Activated naive CD8-positive, alpha-beta T cell treated with anti-CD3 and anti-CD28 coated beads, Interleukin-2, amount 10 ng/mL, durations not matched to agents 7 days and 5 days (primary cell): Measurements from ENCODE around the gene PRKAG2. TPM values are rescaled to one million over a fixed set of nuclear protein-coding genes. Genes with fewer than 3 reads are reported as not detected.
"Not testable (repeated sequence)": the region's sequence is repeated elsewhere in the genome, so short reads cannot be mapped to it uniquely, and the experiment has no call there.

Source experiments
- ATAC-seq: fragments of 150-1000 bp; cut with Tn5 transposase; one replicate; pipeline ENCODE4 v1.10.0; 2021; ENCODE audit warnings: low read depth, moderate library complexity
- POLR2A ChIA-PET: fragments of 350-600 bp; sonication (Branson Sonifier 250); formaldehyde crosslinking; loops from one replicate; lab custom pipeline; 2021; ENCODE audit warnings: antibody characterized with exemption; lab: Charles Lee
- DNase-seq: peaks from one replicate; pipeline ENCODE4 v3.0.0; 2021
- H3K27ac Mint-ChIP-seq: one replicate; pipeline ENCODE4 v1.8.0; 2022; ENCODE audit warnings: mild to moderate bottlenecking, mixed read lengths
- H3K27me3 Mint-ChIP-seq: one replicate; pipeline ENCODE4 v1.8.0; 2022; ENCODE audit warnings: mild to moderate bottlenecking, moderate library complexity, mixed read lengths
- H3K36me3 Mint-ChIP-seq: one replicate; pipeline ENCODE4 v1.8.0; 2021; ENCODE audit warnings: mild to moderate bottlenecking, mixed read lengths
- H3K4me1 Mint-ChIP-seq: one replicate; pipeline ENCODE4 v1.8.0; 2021; ENCODE audit warnings: mixed read lengths
- H3K4me3 Mint-ChIP-seq: one replicate; pipeline ENCODE4 v1.8.0; 2022; ENCODE audit warnings: mild to moderate bottlenecking, moderate library complexity, mixed read lengths
- H3K9me3 Mint-ChIP-seq: one replicate; pipeline ENCODE4 v1.8.0; 2021; ENCODE audit warnings: mixed read lengths
- total RNA-seq, 2 experiments: library from RNA; stranded (reverse); gene quantifications; one replicate each; pipeline ENCODE4 v1.2.3, GENCODE V29; 2021

The PRKAG2 gene
- total RNA-seq, 2 experiments from 2014 or later, result 29.0 to 38.9 TPM

GRCh38 chr7:151756076-151756731 lies 120.7 kb downstream of the PRKAG2 start:
- Mint-ChIP-seq H3K27ac (peak overlapping the region; percentile 96), H3K36me3 (peaks cover 2% of the 10 kb centered on the region)

GRCh38 chr7:151755131-151755801 lies 121.6 kb downstream of the PRKAG2 start:
- Mint-ChIP-seq H3K36me3 (peaks cover 2% of the 10 kb centered on the region), H3K27ac (peak overlapping the region; percentile 96), H3K4me3 (peak overlapping the region; percentile 88), H3K27me3 (no peaks in the 10 kb centered on the region), H3K4me1 (peaks cover 21% of the 10 kb centered on the region), H3K9me3 (no peaks in the 10 kb centered on the region)
- POLR2A ChIA-PET, result no interaction called here
- no peak for DNase-seq
- ATAC-seq, result no peak

More at GRCh38 chr7:151756076-151756731, 120.7 kb downstream of the PRKAG2 start:
- ATAC-seq, result peak; percentile 94
- Mint-ChIP-seq H3K4me1 (peaks cover 21% of the 10 kb centered on the region), H3K4me3 (peak overlapping the region; percentile 88), H3K9me3 (no peaks in the 10 kb centered on the region), H3K27me3 (no peaks in the 10 kb centered on the region)
- POLR2A ChIA-PET, result interaction anchor here (1.1 to 4.0 kb wide), 3 partner anchors 12 to 124 kb away, joined by 6 to 25 read pairs (median 13); no protein-coding TSS in a partner anchor
- DNase-seq, result peak; percentile 58

DNA sequence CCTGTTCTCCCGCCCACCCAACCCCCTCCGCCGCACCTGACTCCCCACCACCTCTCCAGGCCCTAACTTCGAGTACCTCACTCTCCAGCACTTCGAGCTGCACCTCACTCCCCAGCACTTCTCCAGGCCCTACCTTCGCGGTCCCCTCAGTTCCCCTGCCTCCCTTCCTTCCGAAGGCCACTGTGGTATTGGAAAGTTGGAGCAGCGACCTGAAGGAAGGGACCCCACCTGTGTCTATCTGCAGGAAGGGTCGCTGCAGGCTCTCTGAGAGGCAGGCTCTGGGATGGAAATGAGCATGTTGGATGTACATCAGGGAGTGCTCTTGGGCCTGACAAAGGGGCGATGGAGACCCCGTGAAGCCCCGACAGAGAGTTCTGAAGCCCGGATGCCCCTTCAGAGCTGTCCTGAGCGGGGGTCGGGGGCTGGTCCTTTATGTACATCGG lies 122.2 kb downstream of the PRKAG2 start:
- H3K4me3 Mint-ChIP-seq, result no peak overlapping the region
- no peak overlapping the region for H3K27ac Mint-ChIP-seq
- H3K9me3 Mint-ChIP-seq, result no peaks in the 10 kb centered on the region
- DNase-seq (no peak), ATAC-seq (no peak)
- POLR2A ChIA-PET, result interaction anchor here (1.0 kb wide), 1 partner anchor 29 kb away, joined by 3 read pairs; no protein-coding TSS in a partner anchor
- peaks cover 2% of the 10 kb centered on the region for H3K36me3 Mint-ChIP-seq
- H3K27me3 Mint-ChIP-seq, result no peaks in the 10 kb centered on the region
- H3K4me1 Mint-ChIP-seq, result peaks cover 20% of the 10 kb centered on the region

GRCh38 chr7:151754142-151754590 lies 122.7 kb downstream of the PRKAG2 start:
- Mint-ChIP-seq H3K4me1 (peaks cover 17% of the 10 kb centered on the region), H3K4me3 (no peak overlapping the region), H3K27me3 (no peaks in the 10 kb centered on the region), H3K9me3 (no peaks in the 10 kb centered on the region), H3K36me3 (peaks cover 2% of the 10 kb centered on the region), H3K27ac (no peak overlapping the region)
- POLR2A ChIA-PET, result interaction anchor here (1.0 to 1.5 kb wide), 2 partner anchors 30 to 122 kb away, joined by 3 to 4 read pairs; no protein-coding TSS in a partner anchor
- DNase-seq (peak; percentile 50), ATAC-seq (no peak)

DNA sequence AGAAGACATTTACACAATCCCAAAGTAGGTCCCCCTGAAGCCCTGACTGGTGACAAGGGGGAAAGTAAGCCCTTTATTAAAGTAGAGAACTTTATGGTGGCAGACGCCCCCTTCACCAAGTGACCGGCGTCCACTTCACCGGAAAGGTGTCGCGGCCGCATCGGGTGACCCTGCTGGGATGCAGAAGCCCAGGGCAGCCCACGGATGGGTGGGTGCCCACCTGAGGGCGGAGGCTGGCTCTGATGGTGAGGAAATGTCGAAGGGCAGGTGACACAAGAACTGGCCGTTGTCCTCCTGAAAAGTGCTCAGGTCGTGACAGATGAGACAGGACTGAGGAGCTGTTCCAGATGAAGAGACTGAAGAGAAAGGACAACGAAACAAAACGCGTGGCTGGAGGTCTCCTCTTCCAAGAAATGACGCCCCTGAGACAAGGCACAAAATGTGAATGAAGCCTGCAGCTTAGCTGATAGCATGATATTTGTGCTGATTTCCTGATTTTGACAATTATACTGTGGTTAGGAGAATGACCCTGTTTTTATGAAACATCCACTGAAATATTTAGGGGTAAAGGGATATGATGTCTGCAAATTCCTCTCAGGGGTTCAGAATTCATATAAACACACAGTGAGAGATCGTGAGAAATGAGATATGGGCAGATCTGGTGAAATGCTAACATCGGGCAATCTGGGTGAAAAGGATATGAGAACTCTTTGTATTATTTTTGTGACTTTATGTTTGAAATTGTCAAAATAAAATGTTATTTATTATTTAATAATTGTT lies 123.9 kb downstream of the PRKAG2 start:
- Mint-ChIP-seq H3K4me1 (peaks cover 17% of the 10 kb centered on the region), H3K4me3 (no peak overlapping the region), H3K36me3 (peaks cover 2% of the 10 kb centered on the region), H3K27me3 (no peaks in the 10 kb centered on the region), H3K9me3 (no peaks in the 10 kb centered on the region), H3K27ac (no peak overlapping the region)
- POLR2A ChIA-PET, result interaction anchor here (1.5 kb wide), 1 partner anchor 121 kb away, joined by 4 read pairs; no protein-coding TSS in a partner anchor
- ATAC-seq (no peak), DNase-seq (no peak)

DNA sequence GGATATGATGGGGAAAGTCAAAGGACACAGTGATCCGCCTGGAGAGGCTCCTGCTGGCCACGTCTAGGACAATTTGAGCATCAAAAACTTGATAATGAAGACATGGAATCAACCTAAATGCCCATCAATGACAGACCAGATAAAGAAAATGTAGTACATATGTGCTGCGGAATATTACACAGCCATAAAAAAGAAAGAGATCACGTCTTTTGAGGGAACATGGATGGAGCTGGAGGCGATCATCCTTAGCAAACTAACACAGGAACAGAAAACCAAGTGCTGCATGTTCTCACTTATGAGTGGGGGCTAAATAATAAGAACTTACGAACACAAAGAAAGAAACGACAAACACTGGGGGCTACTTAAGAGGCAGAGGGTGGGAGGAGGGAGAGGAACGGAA lies 124.9 kb downstream of the PRKAG2 start:
- peaks cover 2% of the 10 kb centered on the region for H3K36me3 Mint-ChIP-seq
- no peak overlapping the region for H3K27ac Mint-ChIP-seq
- no peaks in the 10 kb centered on the region for H3K27me3 Mint-ChIP-seq
- H3K4me1 Mint-ChIP-seq, result peaks cover 17% of the 10 kb centered on the region
- ATAC-seq (no peak), DNase-seq (no peak)
- no peaks in the 10 kb centered on the region for H3K9me3 Mint-ChIP-seq
- no peak overlapping the region for H3K4me3 Mint-ChIP-seq
- POLR2A ChIA-PET, result no interaction called here

- H3K36me3 Mint-ChIP-seq, result no peaks in the 10 kb centered on the region
- H3K27me3 Mint-ChIP-seq, result no peaks in the 10 kb centered on the region
- ATAC-seq (no peak), DNase-seq (no peak)
- H3K4me3 Mint-ChIP-seq, result no peak overlapping the region
- H3K27ac Mint-ChIP-seq, result no peak overlapping the region
- POLR2A ChIA-PET, result no interaction called here
- no peaks in the 10 kb centered on the region for H3K9me3 Mint-ChIP-seq
- peaks cover 4% of the 10 kb centered on the region for H3K4me1 Mint-ChIP-seq
Observed at GRCh38 chr7:151748733-151749132, 128.2 kb downstream of the PRKAG2 start.

DNA sequence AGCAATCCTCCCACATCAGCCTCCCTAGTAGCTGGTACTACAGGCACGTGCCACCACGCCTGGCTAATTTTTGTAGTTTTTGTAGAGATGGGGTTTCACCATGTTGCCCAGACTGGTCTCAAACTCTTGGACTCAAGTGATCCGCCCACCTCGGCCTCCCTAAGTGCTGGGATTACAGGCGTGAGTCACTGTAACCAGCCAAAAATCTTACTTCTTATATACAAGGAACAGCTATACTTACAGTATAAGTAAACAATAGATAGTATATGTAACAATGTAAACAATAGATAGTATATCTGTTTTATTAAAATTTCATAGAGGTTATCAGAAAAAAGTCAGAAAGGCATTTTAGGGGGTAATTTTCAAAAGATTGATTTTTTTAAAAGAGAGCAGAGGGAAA lies 128.9 kb downstream of the PRKAG2 start:
- POLR2A ChIA-PET, H3K36me3 Mint-ChIP-seq, H3K4me1 Mint-ChIP-seq, H3K4me3 Mint-ChIP-seq, ATAC-seq, DNase-seq, H3K27me3 Mint-ChIP-seq, H3K27ac Mint-ChIP-seq, H3K9me3 Mint-ChIP-seq: not testable (repeated sequence)

DNA sequence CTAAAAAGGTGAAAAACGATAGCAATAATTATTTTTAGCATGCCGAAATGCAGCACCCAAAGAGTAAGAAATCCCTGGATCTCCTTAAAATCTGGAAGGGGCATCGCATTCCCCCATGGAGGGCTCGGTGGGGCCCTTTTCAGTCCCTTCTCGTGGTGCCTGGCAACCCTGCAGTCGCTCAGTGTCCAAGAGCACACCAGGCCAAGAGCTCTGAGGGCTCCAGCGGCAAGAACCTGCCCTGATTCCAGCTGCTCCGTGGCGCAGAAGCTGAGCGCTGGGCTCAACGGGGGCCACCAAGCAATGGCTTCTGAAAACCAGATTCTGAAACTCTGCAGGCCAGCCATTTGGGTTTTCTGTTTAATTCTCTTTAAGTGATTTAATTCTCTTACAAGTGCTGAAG lies 131.2 kb downstream of the PRKAG2 start:
- DNase-seq, result no peak
- H3K27me3 Mint-ChIP-seq, result no peaks in the 10 kb centered on the region
- H3K27ac Mint-ChIP-seq, result no peak overlapping the region
- POLR2A ChIA-PET, result no interaction called here
- peaks cover 13% of the 10 kb centered on the region for H3K4me1 Mint-ChIP-seq
- ATAC-seq, result no peak
- H3K36me3 Mint-ChIP-seq, result no peaks in the 10 kb centered on the region
- no peaks in the 10 kb centered on the region for H3K9me3 Mint-ChIP-seq
- no peak overlapping the region for H3K4me3 Mint-ChIP-seq

DNA sequence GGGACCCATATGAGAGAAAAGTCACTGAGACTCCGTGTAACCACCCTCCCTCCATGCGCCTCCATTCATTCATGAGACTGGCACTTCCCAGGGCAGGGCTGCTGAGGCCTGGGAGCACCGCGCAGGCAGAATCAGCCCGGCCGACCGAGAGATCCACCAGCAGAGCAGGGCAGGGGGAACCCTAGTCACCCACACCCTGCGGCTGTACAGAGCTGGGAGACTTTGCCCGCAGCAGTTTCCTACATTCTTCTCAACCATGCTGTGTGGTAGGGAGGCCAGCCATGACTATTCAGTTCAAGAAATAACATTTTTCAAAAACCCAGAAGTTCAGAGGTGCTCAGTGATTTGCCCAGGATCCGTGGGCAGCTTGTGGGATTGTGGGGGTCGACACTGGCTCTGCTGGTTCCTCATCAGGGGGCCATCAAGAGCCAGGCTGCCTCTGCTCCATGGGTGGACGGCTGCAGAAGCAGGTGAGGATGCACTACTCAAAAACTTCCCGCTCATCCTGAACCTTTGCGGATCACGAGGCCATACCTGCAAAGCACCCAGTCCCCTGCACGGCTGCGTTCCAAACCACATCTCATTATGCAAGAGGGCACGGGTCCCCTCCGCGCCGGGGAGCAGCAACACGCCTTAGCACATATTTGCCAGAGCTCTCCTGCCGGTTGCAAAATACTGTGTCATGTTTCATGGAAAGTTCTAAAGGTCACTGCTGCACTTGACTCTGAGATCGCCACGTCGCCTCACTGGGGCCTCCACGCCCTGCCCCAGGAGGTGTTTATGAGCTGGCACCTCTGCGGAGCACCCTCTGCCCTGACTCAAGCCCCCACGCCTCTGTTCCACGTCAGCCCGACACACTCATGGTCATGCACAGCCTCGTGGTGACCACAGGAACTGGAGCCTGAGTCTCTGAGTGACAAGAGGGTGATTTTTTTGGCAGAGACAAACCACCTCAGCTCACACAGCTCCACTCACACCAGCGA lies 132.0 kb downstream of the PRKAG2 start:
- H3K4me3 Mint-ChIP-seq, result no peak overlapping the region
- no peak for DNase-seq
- no peaks in the 10 kb centered on the region for H3K36me3 Mint-ChIP-seq
- ATAC-seq, result no peak
- no peaks in the 10 kb centered on the region for H3K9me3 Mint-ChIP-seq
- no peaks in the 10 kb centered on the region for H3K27me3 Mint-ChIP-seq
- no peak overlapping the region for H3K27ac Mint-ChIP-seq
- POLR2A ChIA-PET, result no interaction called here
- H3K4me1 Mint-ChIP-seq, result peaks cover 13% of the 10 kb centered on the region

GRCh38 chr7:151744051-151744580 lies 132.8 kb downstream of the PRKAG2 start:
- POLR2A ChIA-PET, result no interaction called here

GRCh38 chr7:151743481-151743983 lies 133.4 kb downstream of the PRKAG2 start:
- no peaks in the 10 kb centered on the region for H3K9me3 Mint-ChIP-seq
- peaks cover 10% of the 10 kb centered on the region for H3K4me1 Mint-ChIP-seq
- no peak for DNase-seq
- no peaks in the 10 kb centered on the region for H3K27me3 Mint-ChIP-seq
- POLR2A ChIA-PET, result no interaction called here
- no peak overlapping the region for H3K27ac Mint-ChIP-seq
- no peak for ATAC-seq
- H3K4me3 Mint-ChIP-seq, result peak overlapping the region; percentile 19
- peaks cover 2% of the 10 kb centered on the region for H3K36me3 Mint-ChIP-seq

More at GRCh38 chr7:151744051-151744580, 132.8 kb downstream of the PRKAG2 start:
- ATAC-seq, result no peak
- Mint-ChIP-seq H3K27ac (no peak overlapping the region), H3K4me3 (no peak overlapping the region), H3K4me1 (peaks cover 10% of the 10 kb centered on the region), H3K36me3 (peaks cover 2% of the 10 kb centered on the region), H3K27me3 (no peaks in the 10 kb centered on the region), H3K9me3 (no peaks in the 10 kb centered on the region)
- DNase-seq, result no peak
